Activated CD8-positive, alpha-beta T cell treated with anti-CD3 and anti-CD28 coated beads, Interleukin-2, amount 10 ng/mL, durations not matched to agents 7 days and 5 days (primary cell): ENCODE measurements around the gene OPA1. TPM values are rescaled to one million over a fixed set of nuclear protein-coding genes. Genes with fewer than 3 reads are reported as not detected.

ENCODE experiments used
- ATAC-seq: fragments of 150-1000 bp; cut with Tn5 transposase; one replicate; pipeline ENCODE4 v1.10.0; 2021; ENCODE audit warnings: moderate library complexity
- CTCF ChIA-PET: fragments of 350-600 bp; sonication (Branson Sonifier 250); formaldehyde crosslinking; loops from one replicate; lab custom pipeline; 2021; ENCODE audit warnings: antibody characterized with exemption; lab: Charles Lee
- POLR2A ChIA-PET: fragments of 350-600 bp; sonication (Branson Sonifier 250); formaldehyde crosslinking; loops from one replicate; lab custom pipeline; 2021; ENCODE audit warnings: antibody characterized with exemption; lab: Charles Lee
- DNase-seq: peaks from one replicate; pipeline ENCODE4 v3.0.0-alpha.2; 2020
- H3K27ac Mint-ChIP-seq: one replicate; pipeline ENCODE4 v1.8.0; 2021; ENCODE audit warnings: mild to moderate bottlenecking, mixed read lengths
- H3K27me3 Mint-ChIP-seq: one replicate; pipeline ENCODE4 v1.8.0; 2021; ENCODE audit warnings: low read depth, mixed read lengths
- H3K36me3 Mint-ChIP-seq: one replicate; pipeline ENCODE4 v1.8.0; 2021; ENCODE audit warnings: low read depth, mixed read lengths
- H3K4me1 Mint-ChIP-seq: one replicate; pipeline ENCODE4 v1.8.0; 2021; ENCODE audit warnings: low read depth, mixed read lengths
- H3K4me3 Mint-ChIP-seq: one replicate; pipeline ENCODE4 v1.8.0; 2021; ENCODE audit warnings: mild to moderate bottlenecking, mixed read lengths
- H3K9me3 Mint-ChIP-seq: one replicate; pipeline ENCODE4 v1.8.0; 2022; ENCODE audit warnings: mixed read lengths; ENCODE audit not compliant: insufficient read depth
- total RNA-seq, 2 experiments: library from RNA; stranded (reverse); gene quantifications; one replicate each; pipeline ENCODE4 v1.2.3, GENCODE V29; 2021

OPA1 gene
- total RNA-seq, 2 experiments from 2014 or later: 61.3 TPM

DNA sequence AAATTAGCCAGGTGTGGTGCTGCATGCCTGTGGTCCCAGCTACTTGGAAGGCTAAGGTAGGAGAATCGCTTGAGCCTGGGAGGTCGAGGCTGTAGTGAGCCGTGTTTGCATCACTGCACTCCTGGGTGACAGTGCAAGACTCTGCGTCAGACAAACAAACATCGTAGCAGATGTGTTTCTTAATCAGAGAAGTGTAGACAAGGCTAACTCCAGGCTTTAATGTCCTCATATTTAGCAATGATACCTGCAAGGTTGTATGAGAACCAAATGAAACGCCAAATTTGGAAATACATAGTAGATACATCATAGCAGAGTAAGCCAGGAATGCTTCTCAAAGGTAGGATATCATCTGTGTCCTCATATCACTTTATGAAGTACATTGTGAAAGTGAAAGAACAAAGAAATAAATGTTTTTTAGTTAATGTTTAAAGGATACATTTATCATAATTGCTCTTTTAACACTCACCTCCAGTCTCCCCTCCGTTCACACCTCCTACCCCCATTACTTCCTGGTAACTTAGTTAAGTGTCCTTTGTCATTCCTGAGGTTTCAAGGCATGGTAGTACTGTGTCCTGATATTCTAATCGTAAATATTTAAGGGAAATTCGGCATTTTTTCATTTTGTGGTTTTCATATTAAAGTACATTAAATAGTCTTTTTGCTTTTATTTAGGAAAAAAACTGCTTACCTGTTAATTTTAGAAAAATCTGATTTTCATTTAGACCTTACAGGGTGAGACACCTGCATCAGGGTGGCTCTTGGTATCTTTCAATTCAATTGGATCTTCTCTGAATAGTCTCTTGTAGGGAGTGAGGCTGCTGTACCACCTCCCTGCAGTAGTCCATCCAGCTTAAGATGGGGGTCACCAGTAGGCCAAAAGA, 96.1 kb downstream of the OPA1 start:
- ChIA-PET CTCF (no interaction called here), POLR2A (no interaction called here)
- DNase-seq (no peak), ATAC-seq (no peak)
- Mint-ChIP-seq H3K9me3 (no peaks in the 10 kb centered on the region), H3K36me3 (peaks cover 14% of the 10 kb centered on the region), H3K27me3 (no peaks in the 10 kb centered on the region), H3K4me3 (no peak overlapping the region), H3K27ac (no peak overlapping the region), H3K4me1 (no peaks in the 10 kb centered on the region)

- ChIA-PET POLR2A (no interaction called here), CTCF (no interaction called here)
- DNase-seq (no peak), ATAC-seq (no peak)
- H3K27me3 Mint-ChIP-seq: no peaks in the 10 kb centered on the region
- no peak overlapping the region for H3K4me3 Mint-ChIP-seq
- H3K9me3 Mint-ChIP-seq: no peaks in the 10 kb centered on the region
- no peak overlapping the region for H3K27ac Mint-ChIP-seq
- H3K36me3 Mint-ChIP-seq: peaks cover 24% of the 10 kb centered on the region
- H3K4me1 Mint-ChIP-seq: no peaks in the 10 kb centered on the region
Measured at GRCh38 chr3:193693774-193694173, 100.8 kb downstream of the OPA1 start.

GRCh38 chr3:193701953-193702635, 109.1 kb downstream of the OPA1 start:
- H3K36me3 Mint-ChIP-seq: peaks cover 19% of the 10 kb centered on the region

GRCh38 chr3:193702967-193703366, 110.0 kb downstream of the OPA1 start:
- no peak overlapping the region for H3K4me3 Mint-ChIP-seq
- H3K27me3 Mint-ChIP-seq: no peaks in the 10 kb centered on the region
- DNase-seq (no peak), ATAC-seq (no peak)
- no peak overlapping the region for H3K27ac Mint-ChIP-seq
- CTCF ChIA-PET: no interaction called here
- H3K4me1 Mint-ChIP-seq: peaks cover 7% of the 10 kb centered on the region
- POLR2A ChIA-PET: no interaction called here
- peaks cover 17% of the 10 kb centered on the region for H3K36me3 Mint-ChIP-seq
- H3K9me3 Mint-ChIP-seq: no peaks in the 10 kb centered on the region

More at GRCh38 chr3:193701953-193702635, 109.1 kb downstream of the OPA1 start:
- no peak for DNase-seq
- Mint-ChIP-seq H3K4me3 (no peak overlapping the region), H3K9me3 (no peaks in the 10 kb centered on the region), H3K27me3 (no peaks in the 10 kb centered on the region), H3K4me1 (peaks cover 7% of the 10 kb centered on the region), H3K27ac (no peak overlapping the region)
- POLR2A ChIA-PET: no interaction called here
- CTCF ChIA-PET: no interaction called here
- ATAC-seq: no peak

DNA sequence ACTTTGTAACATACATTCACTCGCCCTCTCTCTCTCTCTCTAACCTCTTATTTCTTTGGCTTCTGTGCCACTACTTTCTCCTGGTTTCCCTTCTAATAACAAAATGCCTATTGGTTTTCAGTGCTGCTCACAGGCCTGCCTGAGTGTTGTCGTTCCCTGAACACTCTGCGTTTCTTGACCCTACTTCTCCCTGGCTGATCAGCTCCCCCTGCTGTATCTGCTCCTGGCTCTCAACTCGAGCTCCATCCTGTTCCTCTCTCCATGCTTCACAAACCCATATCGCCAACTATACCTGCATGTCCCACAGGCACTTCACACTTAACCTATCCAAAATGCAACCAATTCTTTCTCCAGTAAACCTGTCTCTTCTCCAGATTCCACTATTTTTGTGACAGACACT, 111.4 kb downstream of the OPA1 start:
- ChIA-PET CTCF (no interaction called here), POLR2A (no interaction called here)
- no peak for DNase-seq
- Mint-ChIP-seq H3K27me3 (no peaks in the 10 kb centered on the region), H3K9me3 (no peaks in the 10 kb centered on the region), H3K4me1 (peaks cover 7% of the 10 kb centered on the region), H3K4me3 (no peak overlapping the region), H3K27ac (no peak overlapping the region), H3K36me3 (peaks cover 13% of the 10 kb centered on the region)
- no peak for ATAC-seq

- Mint-ChIP-seq H3K9me3 (no peaks in the 10 kb centered on the region), H3K36me3 (no peaks in the 10 kb centered on the region), H3K27ac (no peak overlapping the region), H3K4me3 (no peak overlapping the region), H3K4me1 (no peaks in the 10 kb centered on the region), H3K27me3 (no peaks in the 10 kb centered on the region)
- DNase-seq (no peak), ATAC-seq (no peak)
- ChIA-PET CTCF (no interaction called here), POLR2A (no interaction called here)
Measured at GRCh38 chr3:193708270-193708669, 115.3 kb downstream of the OPA1 start.

DNA sequence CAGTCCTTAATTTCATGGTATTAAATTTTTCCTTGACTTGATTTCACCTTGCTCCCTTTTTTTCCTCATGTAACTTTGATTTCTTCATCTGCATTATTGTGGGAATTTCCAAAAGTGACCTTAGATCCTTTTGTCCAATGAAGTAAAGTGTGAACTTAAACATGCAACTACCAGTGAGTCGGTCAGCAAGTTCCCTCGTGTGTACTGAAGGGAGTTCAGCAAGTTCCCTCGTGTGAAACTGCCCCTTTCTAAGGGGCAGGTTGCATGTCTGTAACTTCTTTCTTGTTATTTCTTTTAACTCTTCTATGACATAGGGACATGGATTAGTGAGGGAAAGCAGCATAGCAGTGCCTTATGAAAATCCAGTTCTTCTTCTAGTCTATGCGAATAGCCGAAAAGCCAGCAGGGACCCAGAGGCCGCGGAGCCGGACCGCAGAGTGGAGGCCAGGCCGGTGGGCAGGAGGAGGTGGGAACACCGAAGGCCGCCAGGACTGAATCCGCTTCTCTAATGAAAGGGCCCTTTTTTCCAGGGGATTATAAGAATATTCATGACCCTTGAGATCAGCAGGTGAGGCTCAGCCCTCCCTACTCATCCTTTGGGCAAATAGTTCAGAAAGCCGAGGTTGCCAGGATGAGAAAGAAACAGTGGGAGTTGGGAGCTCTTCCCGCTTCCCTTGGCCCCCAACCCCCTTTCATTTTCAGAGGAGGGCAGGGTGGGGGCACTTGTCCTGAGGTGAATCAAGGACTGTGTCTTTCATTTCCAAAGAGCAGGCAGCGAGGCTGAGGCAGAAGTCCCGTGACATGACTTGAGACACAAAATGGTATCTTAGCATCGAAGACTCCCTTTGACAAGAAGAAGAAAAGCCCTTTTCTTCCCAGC, 117.5 kb downstream of the OPA1 start:
- no peak for ATAC-seq
- no peaks in the 10 kb centered on the region for H3K27me3 Mint-ChIP-seq

DNA sequence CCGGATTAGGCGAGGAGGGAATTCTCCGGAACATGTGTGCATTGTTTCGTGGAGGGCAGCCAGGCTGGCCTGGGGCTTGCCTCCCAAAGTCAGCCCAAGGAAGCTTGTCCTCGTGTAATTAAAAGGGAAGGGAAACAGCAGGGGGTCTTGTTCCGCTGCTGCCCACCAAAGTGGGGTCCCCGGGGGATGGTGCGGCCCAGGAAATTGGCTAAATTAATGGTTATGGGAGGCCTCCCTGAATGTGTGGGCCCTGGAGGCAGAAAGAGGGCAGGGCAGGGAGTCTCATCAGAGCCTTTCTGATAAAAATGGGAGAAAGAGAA, 118.1 kb downstream of the OPA1 start:
- H3K36me3 Mint-ChIP-seq: peaks cover 6% of the 10 kb centered on the region
- peaks cover 5% of the 10 kb centered on the region for H3K4me1 Mint-ChIP-seq
- no peaks in the 10 kb centered on the region for H3K27me3 Mint-ChIP-seq
- peaks cover 5% of the 10 kb centered on the region for H3K9me3 Mint-ChIP-seq
- ATAC-seq (no peak), DNase-seq (no peak)
- H3K4me3 Mint-ChIP-seq: no peak overlapping the region
- H3K27ac Mint-ChIP-seq: no peak overlapping the region
- POLR2A ChIA-PET: no interaction called here
- CTCF ChIA-PET: no interaction called here

More for the DNA sequence above, 117.5 kb downstream of the OPA1 start:
- Mint-ChIP-seq H3K9me3 (no peaks in the 10 kb centered on the region), H3K4me3 (no peak overlapping the region), H3K36me3 (peaks cover 6% of the 10 kb centered on the region), H3K4me1 (no peaks in the 10 kb centered on the region), H3K27ac (no peak overlapping the region)
- CTCF ChIA-PET: no interaction called here
- POLR2A ChIA-PET: no interaction called here
- no peak for DNase-seq

DNA sequence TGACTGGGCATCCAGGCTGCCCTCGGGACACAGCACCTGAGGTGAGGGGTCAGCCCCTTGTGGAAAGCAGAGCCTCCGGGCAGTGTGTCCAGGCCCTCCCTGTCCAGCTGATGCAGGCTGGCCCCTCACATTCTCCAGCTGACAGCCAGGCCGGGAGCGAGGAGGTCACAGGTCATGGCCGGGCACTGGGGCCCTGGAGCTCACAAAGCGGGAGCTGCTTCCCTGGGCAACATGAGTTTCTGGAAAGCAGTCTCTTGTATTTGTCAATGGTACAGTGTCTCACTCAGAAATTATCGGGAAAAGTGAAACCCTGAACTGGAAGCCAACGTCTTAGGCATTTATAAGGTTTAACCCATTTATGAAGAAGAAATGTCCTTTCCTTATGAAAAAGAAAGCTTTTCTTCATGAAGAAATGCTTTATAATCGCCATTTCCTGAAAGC, 118.5 kb downstream of the OPA1 start:
- Mint-ChIP-seq H3K9me3 (peaks cover 5% of the 10 kb centered on the region), H3K4me3 (no peak overlapping the region), H3K27me3 (no peaks in the 10 kb centered on the region), H3K27ac (no peak overlapping the region), H3K36me3 (peaks cover 9% of the 10 kb centered on the region), H3K4me1 (peaks cover 9% of the 10 kb centered on the region)
- ATAC-seq: no peak
- ChIA-PET POLR2A (no interaction called here), CTCF (no interaction called here)
- no peak for DNase-seq

DNA sequence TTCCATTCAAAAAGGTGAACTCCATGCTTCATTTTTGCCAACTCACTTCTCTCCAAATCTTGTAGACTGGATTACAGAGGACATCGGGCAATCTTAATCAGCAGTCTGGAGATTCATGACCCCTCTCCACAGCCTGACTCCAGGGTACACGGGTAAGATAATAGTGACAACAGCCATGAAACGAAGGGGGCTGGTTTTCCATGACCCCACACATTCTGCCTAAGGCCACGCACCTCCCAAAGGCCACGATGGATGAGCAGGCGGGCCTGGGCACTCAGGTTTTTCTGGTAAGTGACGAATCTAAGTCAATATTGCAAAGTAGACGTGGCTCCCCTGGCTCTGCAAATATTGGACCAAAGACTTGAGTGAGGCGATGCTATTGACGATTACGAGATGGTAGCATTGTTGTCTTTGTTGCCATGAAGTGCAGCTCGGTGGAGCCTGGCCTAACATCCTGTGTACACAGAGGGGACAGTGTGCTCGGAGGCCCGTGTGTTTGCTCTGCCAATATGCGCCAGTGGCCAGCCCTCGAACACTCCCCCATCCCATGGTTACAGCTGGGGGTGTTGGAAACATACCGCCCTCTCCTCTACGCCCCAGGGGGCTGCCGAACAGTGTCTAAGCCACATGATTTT, 119.1 kb downstream of the OPA1 start:
- Mint-ChIP-seq H3K9me3 (peaks cover 5% of the 10 kb centered on the region), H3K4me1 (peaks cover 14% of the 10 kb centered on the region), H3K4me3 (no peak overlapping the region), H3K27ac (no peak overlapping the region), H3K36me3 (peaks cover 9% of the 10 kb centered on the region), H3K27me3 (no peaks in the 10 kb centered on the region)
- DNase-seq: no peak
- ChIA-PET CTCF (no interaction called here), POLR2A (no interaction called here)
- ATAC-seq: no peak

GRCh38 chr3:193712938-193713337, 119.9 kb downstream of the OPA1 start:
- no peak for ATAC-seq
- ChIA-PET POLR2A (no interaction called here), CTCF (no interaction called here)
- no peak for DNase-seq
- Mint-ChIP-seq H3K36me3 (peaks cover 9% of the 10 kb centered on the region), H3K4me1 (peaks cover 14% of the 10 kb centered on the region), H3K27ac (no peak overlapping the region), H3K4me3 (no peak overlapping the region), H3K9me3 (peaks cover 5% of the 10 kb centered on the region), H3K27me3 (no peaks in the 10 kb centered on the region)
